Activated CD4-positive, alpha-beta T cell treated with anti-CD3 and anti-CD28 coated beads, Interleukin-2, amount 10 ng/mL, durations not matched to agents 7 days and 5 days (primary cell): ENCODE results near the gene ECE1. TPM values are rescaled to one million over a fixed set of nuclear protein-coding genes. Genes with fewer than 3 reads are reported as not detected.

Source experiments
- CTCF ChIA-PET: fragments of 350-600 bp; sonication (Branson Sonifier 250); formaldehyde crosslinking; loops from one replicate; lab custom pipeline; 2021; ENCODE audit warnings: antibody characterized with exemption; lab: Charles Lee
- POLR2A ChIA-PET: fragments of 350-600 bp; sonication (Branson Sonifier 250); formaldehyde crosslinking; loops from one replicate; lab custom pipeline; 2021; ENCODE audit warnings: antibody characterized with exemption; lab: Charles Lee
- DNase-seq: peaks from one replicate; pipeline ENCODE4 v3.0.0-alpha.2; 2020
- H3K27ac Mint-ChIP-seq: one replicate; pipeline ENCODE4 v1.8.0; 2021; ENCODE audit warnings: mild to moderate bottlenecking, moderate library complexity, mixed read lengths
- H3K27me3 Mint-ChIP-seq: one replicate; pipeline ENCODE4 v1.8.0; 2021; ENCODE audit warnings: mixed read lengths
- H3K36me3 Mint-ChIP-seq: one replicate; pipeline ENCODE4 v1.8.0; 2021; ENCODE audit warnings: low read depth, mixed read lengths
- H3K4me1 Mint-ChIP-seq: one replicate; pipeline ENCODE4 v1.8.0; 2021; ENCODE audit warnings: mixed read lengths
- H3K4me3 Mint-ChIP-seq: one replicate; pipeline ENCODE4 v1.8.0; 2021; ENCODE audit warnings: mild to moderate bottlenecking, moderate library complexity, mixed read lengths
- H3K9me3 Mint-ChIP-seq: one replicate; pipeline ENCODE4 v1.8.0; 2021; ENCODE audit warnings: mixed read lengths
- total RNA-seq, 2 experiments: library from RNA; stranded (reverse); gene quantifications; one replicate each; pipeline ENCODE4 v1.2.3, GENCODE V29; 2021

The ECE1 gene
- total RNA-seq: 100 to 1,000 TPM; 101 to 107 TPM

DNA sequence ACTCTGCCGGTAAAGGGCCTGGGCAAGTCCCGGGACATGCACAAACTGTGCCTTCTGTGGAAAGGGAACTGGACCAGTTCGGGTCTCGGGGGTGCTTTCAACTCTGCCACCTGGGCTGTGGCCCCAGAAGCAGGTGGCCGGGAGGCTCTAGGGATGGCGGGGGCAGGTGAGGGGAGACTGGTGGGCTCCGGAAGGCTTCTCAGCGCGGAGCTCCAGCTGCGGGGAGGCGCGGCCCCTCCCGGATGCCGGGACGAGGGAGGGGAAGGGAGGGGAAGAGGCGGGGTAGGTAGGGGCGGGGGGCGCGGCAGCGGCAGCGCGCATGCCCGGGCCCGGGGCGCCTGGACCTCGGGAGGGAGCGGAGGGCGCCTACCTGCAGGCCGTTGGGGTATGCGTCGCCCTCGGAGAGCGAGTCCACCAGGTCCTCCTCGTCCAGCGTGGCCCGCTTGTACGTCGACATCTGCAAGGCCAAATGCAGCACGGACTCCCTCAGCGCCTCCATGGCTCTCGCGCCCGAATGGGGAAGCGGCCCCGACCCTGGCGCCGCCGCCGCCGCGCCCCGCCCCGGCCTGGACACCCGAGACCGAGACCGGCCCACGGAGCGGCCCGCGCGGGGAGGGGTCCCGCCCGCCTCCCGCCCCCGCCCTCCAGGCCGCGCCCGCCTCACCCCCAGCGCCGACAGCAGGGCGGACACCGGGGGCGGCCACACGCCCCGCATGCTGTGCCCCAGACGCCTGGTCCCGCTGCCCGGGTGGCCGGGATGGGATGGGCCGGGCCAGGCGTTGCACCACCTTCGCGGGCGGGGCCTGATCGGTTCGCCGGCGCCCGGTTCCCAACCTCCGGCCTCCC is at the start of gene ECE1:
ECE1 (minus strand) TSS at position 764 of the 846 bp plus-strand sequence; CDS start at position 715, 49 bp downstream.
- DNase-seq: peak; percentile 57
- Mint-ChIP-seq H3K27me3 (no peaks in the 10 kb centered on the region), H3K4me3 (peak within 1 kb of the TSS; percentile 84), H3K27ac (peak within 1 kb of the TSS; percentile 92), H3K36me3 (peaks cover 17% of the 10 kb centered on the region), H3K4me1 (peaks cover 58% of the 10 kb centered on the region), H3K9me3 (no peaks in the 10 kb centered on the region)
- POLR2A ChIA-PET: no interaction called here
- CTCF ChIA-PET: interaction anchor here (0.6 to 0.7 kb wide), 2 partner anchors 10 to 35 kb away, joined by 3 to 4 read pairs; no protein-coding TSS in a partner anchor

- Mint-ChIP-seq H3K36me3 (peaks cover 29% of the 10 kb centered on the region), H3K4me3 (no peak overlapping the region), H3K4me1 (peaks cover 93% of the 10 kb centered on the region), H3K27ac (peak overlapping the region; percentile 42), H3K27me3 (no peaks in the 10 kb centered on the region), H3K9me3 (no peaks in the 10 kb centered on the region)
- DNase-seq: no peak
- ChIA-PET CTCF (interaction anchor here (0.8 to 1.2 kb wide), 3 partner anchors 24 to 116 kb away, joined by 3 to 4 read pairs (median 3); no protein-coding TSS in a partner anchor), POLR2A (no interaction called here)
Measured at GRCh38 chr1:21339356-21340229, 49.3 kb upstream of the ECE1 start.

- Mint-ChIP-seq H3K27ac (peak overlapping the region; percentile 68), H3K9me3 (no peaks in the 10 kb centered on the region), H3K4me1 (peaks cover 99% of the 10 kb centered on the region), H3K4me3 (no peak overlapping the region), H3K36me3 (peaks cover 29% of the 10 kb centered on the region), H3K27me3 (no peaks in the 10 kb centered on the region)
- ChIA-PET POLR2A (no interaction called here), CTCF (interaction anchor here (0.8 to 1.3 kb wide), 6 partner anchors 13 to 115 kb away, joined by 3 to 4 read pairs (median 3); no protein-coding TSS in a partner anchor)
- no peak for DNase-seq
Measured at GRCh38 chr1:21338573-21339355, 48.5 kb upstream of the ECE1 start.

- ChIA-PET POLR2A (interaction anchor here (0.6 kb wide), 1 partner anchor 28 kb away, joined by 3 read pairs; no protein-coding TSS in a partner anchor), CTCF (interaction anchor here (0.5 to 1.4 kb wide), 10 partner anchors 11 to 1669 kb away, joined by 3 to 5 read pairs (median 3); no protein-coding TSS in a partner anchor)
- Mint-ChIP-seq H3K4me3 (no peak overlapping the region), H3K4me1 (peaks cover 97% of the 10 kb centered on the region), H3K27me3 (no peaks in the 10 kb centered on the region), H3K27ac (peak overlapping the region; percentile 68), H3K9me3 (no peaks in the 10 kb centered on the region), H3K36me3 (peaks cover 22% of the 10 kb centered on the region)
- DNase-seq: no peak
Measured at GRCh38 chr1:21337928-21338572, 47.8 kb upstream of the ECE1 start.

DNA sequence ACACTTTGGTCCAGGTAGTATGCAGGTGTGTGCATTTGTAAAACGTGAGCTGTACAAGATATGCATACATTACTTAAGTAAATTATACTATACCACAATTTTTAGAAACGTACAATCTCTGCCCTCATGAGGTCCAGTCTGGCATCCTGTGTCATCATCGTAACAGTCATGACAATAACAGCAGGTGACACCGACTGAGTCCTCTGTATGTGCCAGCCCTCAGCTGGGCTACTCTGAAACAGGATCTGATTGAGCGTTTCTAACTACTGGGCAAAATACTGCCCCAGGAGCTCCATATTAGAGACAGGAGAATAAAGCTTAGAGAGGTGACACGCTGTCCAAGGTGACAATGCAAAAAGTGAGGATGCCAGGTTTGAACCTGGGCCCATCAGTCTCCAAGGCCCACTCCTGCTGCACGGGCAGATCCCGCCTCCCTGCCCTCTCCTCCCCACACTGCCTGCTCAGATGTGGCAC is 47.2 kb upstream of the ECE1 start:
- POLR2A ChIA-PET: interaction anchor here (0.6 kb wide), 1 partner anchor 27 kb away, joined by 3 read pairs; no protein-coding TSS in a partner anchor
- no peaks in the 10 kb centered on the region for H3K27me3 Mint-ChIP-seq

GRCh38 chr1:21337010-21337437 is 46.8 kb upstream of the ECE1 start:
- H3K27ac Mint-ChIP-seq: no peak overlapping the region

More for the DNA sequence above, 47.2 kb upstream of the ECE1 start:
- Mint-ChIP-seq H3K4me3 (no peak overlapping the region), H3K9me3 (no peaks in the 10 kb centered on the region), H3K36me3 (peaks cover 21% of the 10 kb centered on the region), H3K4me1 (peaks cover 96% of the 10 kb centered on the region), H3K27ac (no peak overlapping the region)
- CTCF ChIA-PET: interaction anchor here (0.6 to 1.4 kb wide), 8 partner anchors 10 to 1670 kb away, joined by 3 to 5 read pairs (median 4); no protein-coding TSS in a partner anchor
- DNase-seq: no peak

GRCh38 chr1:21335750-21336224 is 45.5 kb upstream of the ECE1 start:
- H3K27ac Mint-ChIP-seq: peak overlapping the region; percentile 93
- H3K9me3 Mint-ChIP-seq: no peaks in the 10 kb centered on the region
- H3K4me3 Mint-ChIP-seq: peak overlapping the region; percentile 75
- DNase-seq: no peak
- no peaks in the 10 kb centered on the region for H3K27me3 Mint-ChIP-seq
- POLR2A ChIA-PET: no interaction called here
- peaks cover 93% of the 10 kb centered on the region for H3K4me1 Mint-ChIP-seq
- H3K36me3 Mint-ChIP-seq: peaks cover 19% of the 10 kb centered on the region
- CTCF ChIA-PET: interaction anchor here (0.7 to 4.5 kb wide), 6 partner anchors 9 to 87 kb away, joined by 3 to 23 read pairs (median 6); no protein-coding TSS in a partner anchor

More at GRCh38 chr1:21337010-21337437, 46.8 kb upstream of the ECE1 start:
- no peak overlapping the region for H3K4me3 Mint-ChIP-seq
- peaks cover 95% of the 10 kb centered on the region for H3K4me1 Mint-ChIP-seq
- no peaks in the 10 kb centered on the region for H3K9me3 Mint-ChIP-seq
- ChIA-PET CTCF (interaction anchor here (0.8 to 1.4 kb wide), 7 partner anchors 10 to 63 kb away, joined by 3 to 5 read pairs (median 4); no protein-coding TSS in a partner anchor), POLR2A (interaction anchor here (0.6 kb wide), 1 partner anchor 82 kb away, joined by 3 read pairs; no protein-coding TSS in a partner anchor)
- H3K27me3 Mint-ChIP-seq: no peaks in the 10 kb centered on the region
- H3K36me3 Mint-ChIP-seq: peaks cover 21% of the 10 kb centered on the region
- no peak for DNase-seq

DNA sequence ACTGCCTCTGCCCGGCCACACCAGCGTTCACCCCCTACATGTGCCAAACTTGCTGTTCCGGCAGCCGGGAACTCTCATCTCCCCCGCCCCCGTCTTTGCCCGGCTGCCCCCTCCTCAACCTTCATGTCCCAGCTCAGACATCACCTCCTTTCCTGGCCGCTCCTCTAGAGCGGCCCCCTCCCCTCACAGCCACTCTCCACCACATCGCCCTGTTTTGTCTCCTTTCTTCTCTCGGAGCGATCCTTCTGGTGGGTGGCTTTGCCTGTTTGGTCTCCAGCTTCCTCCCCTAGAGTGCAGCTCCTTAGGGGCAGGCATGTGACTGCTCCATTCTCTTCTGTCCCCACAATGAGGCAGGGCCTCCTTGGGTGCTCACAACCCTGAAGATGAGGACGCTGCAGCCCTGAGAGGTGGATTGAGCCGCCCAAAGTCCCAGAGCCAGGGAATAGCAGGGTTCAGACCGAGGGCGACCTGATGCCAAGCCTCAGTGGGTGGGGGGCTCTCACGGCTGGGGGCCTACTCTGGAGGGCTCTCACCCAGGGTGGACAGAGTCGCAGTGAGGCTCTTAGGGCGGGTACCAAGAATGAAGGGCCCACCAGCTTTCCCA is 44.9 kb upstream of the ECE1 start:
- H3K36me3 Mint-ChIP-seq: peaks cover 23% of the 10 kb centered on the region
- peak overlapping the region; percentile 93 for H3K27ac Mint-ChIP-seq
- H3K4me3 Mint-ChIP-seq: peak overlapping the region; percentile 75
- peaks cover 94% of the 10 kb centered on the region for H3K4me1 Mint-ChIP-seq
- ChIA-PET CTCF (interaction anchor here (0.7 to 4.5 kb wide), 7 partner anchors 10 to 87 kb away, joined by 3 to 23 read pairs (median 5); no protein-coding TSS in a partner anchor), POLR2A (interaction anchor here (1.4 kb wide), 1 partner anchor 41 kb away, joined by 3 read pairs; no protein-coding TSS in a partner anchor)
- H3K27me3 Mint-ChIP-seq: no peaks in the 10 kb centered on the region
- no peak for DNase-seq
- H3K9me3 Mint-ChIP-seq: no peaks in the 10 kb centered on the region

- H3K36me3 Mint-ChIP-seq: peaks cover 20% of the 10 kb centered on the region
- CTCF ChIA-PET: interaction anchor here (0.8 to 4.5 kb wide), 13 partner anchors 8 to 116 kb away, joined by 3 to 23 read pairs (median 5); no protein-coding TSS in a partner anchor
- H3K27me3 Mint-ChIP-seq: no peaks in the 10 kb centered on the region
- POLR2A ChIA-PET: interaction anchor here (1.4 kb wide), 1 partner anchor 41 kb away, joined by 3 read pairs; no protein-coding TSS in a partner anchor
- peaks cover 91% of the 10 kb centered on the region for H3K4me1 Mint-ChIP-seq
- H3K9me3 Mint-ChIP-seq: no peaks in the 10 kb centered on the region
- peak; percentile 90 for DNase-seq
- peak overlapping the region; percentile 93 for H3K27ac Mint-ChIP-seq
- H3K4me3 Mint-ChIP-seq: peak overlapping the region; percentile 75
Measured at GRCh38 chr1:21334214-21335087, 44.2 kb upstream of the ECE1 start.
